Mesenchymal stem cell (in vitro differentiated cells and primary cell): ENCODE measurements around the gene SLC44A5.

Experiments used
- DNase-seq: peaks from one replicate; pipeline ENCODE4 v3.0.0-alpha.2; 2013
- H2AFZ ChIP-seq: one replicate; pipeline ENCODE4 v1.6.1; 2013; ENCODE audit warnings: low read depth, mild to moderate bottlenecking, control low read depth, inconsistent platforms, low read length, moderate library complexity
- H2AK5ac ChIP-seq: 2 replicates; pipeline ENCODE4 v1.6.1; 2013; ENCODE audit warnings: low read length, moderate library complexity, mild to moderate bottlenecking, inconsistent platforms; ENCODE audit not compliant: severe bottlenecking
- H2BK120ac ChIP-seq: one replicate; pipeline ENCODE4 v1.6.1; 2013; ENCODE audit warnings: low read depth, mild to moderate bottlenecking, inconsistent platforms, low read length, moderate library complexity
- H2BK12ac ChIP-seq, 2 experiments: one replicate each; pipeline ENCODE4 v1.6.1; 2013; ENCODE audit warnings: inconsistent platforms in 2 of 2, low read length in 2 of 2, mild to moderate bottlenecking in 2 of 2, moderate library complexity in 2 of 2, control low read depth in 1 of 2
- H2BK15ac ChIP-seq: one replicate; pipeline ENCODE4 v1.6.1; 2013; ENCODE audit warnings: mild to moderate bottlenecking, low read depth, inconsistent platforms; ENCODE audit not compliant: poor library complexity, severe bottlenecking
- H2BK5ac ChIP-seq: 2 replicates; pipeline ENCODE4 v1.6.1; 2013; ENCODE audit warnings: low read depth, mild to moderate bottlenecking, low read length, control low read depth, inconsistent platforms; ENCODE audit not compliant: poor library complexity, severe bottlenecking
- H3K14ac ChIP-seq, 2 experiments: one replicate each; pipeline ENCODE4 v1.6.1; 2013; ENCODE audit warnings: inconsistent platforms in 2 of 2, low read length in 2 of 2, control low read depth in 1 of 2, mild to moderate bottlenecking in 1 of 2, moderate library complexity in 1 of 2
- H3K18ac ChIP-seq, 2 experiments: one replicate each; pipeline ENCODE4 v1.6.1; 2013; ENCODE audit warnings: inconsistent platforms in 2 of 2, low read length in 2 of 2, control low read depth in 1 of 2, low read depth in 1 of 2, mild to moderate bottlenecking in 1 of 2
- H3K23ac ChIP-seq, 2 experiments: one replicate each; pipeline ENCODE4 v1.6.1; 2013; ENCODE audit warnings: inconsistent platforms in 2 of 2, low read length in 2 of 2, mild to moderate bottlenecking in 2 of 2, moderate library complexity in 2 of 2, control low read depth in 1 of 2
- H3K27ac ChIP-seq: 2 replicates; pipeline ENCODE4 v1.5.1; 2013; ENCODE audit warnings: mild to moderate bottlenecking, moderate library complexity, low read length, control low read depth, inconsistent platforms; ENCODE audit not compliant: poor library complexity, severe bottlenecking
- H3K27me3 ChIP-seq, 2 experiments: 2 replicates each; pipeline versions ENCODE4 v1.6.1 to v1.7.0; 2013; ENCODE audit warnings: low read length in 2 of 2, mild to moderate bottlenecking in 2 of 2, moderate library complexity in 2 of 2, control low read depth in 1 of 2, inconsistent platforms in 1 of 2; ENCODE audit not compliant: control insufficient read depth in 1 of 2, insufficient read depth in 1 of 2
- H3K36me3 ChIP-seq, 2 experiments: 2 replicates each; pipeline versions ENCODE4 v1.6.1 to v1.7.0; 2013; ENCODE audit warnings: low read length in 2 of 2, control low read depth in 1 of 2, inconsistent platforms in 1 of 2, low read depth in 1 of 2, mild to moderate bottlenecking in 1 of 2; ENCODE audit not compliant: insufficient read depth in 2 of 2, control insufficient read depth in 1 of 2
- H3K4ac ChIP-seq, 2 experiments: one replicate each; pipeline ENCODE4 v1.6.1; 2013; ENCODE audit warnings: inconsistent platforms in 2 of 2, low read length in 2 of 2, mild to moderate bottlenecking in 2 of 2, moderate library complexity in 2 of 2, control low read depth in 1 of 2, low read depth in 1 of 2
- H3K4me1 ChIP-seq: 2 replicates; pipeline ENCODE4 v1.6.1; 2013; ENCODE audit warnings: low read depth, low read length, control low read depth; ENCODE audit not compliant: control insufficient read depth, insufficient read depth
- H3K4me2 ChIP-seq: 2 replicates; pipeline ENCODE4 v1.6.1; 2013; ENCODE audit warnings: low read length, mild to moderate bottlenecking, inconsistent platforms; ENCODE audit not compliant: poor library complexity, severe bottlenecking
- H3K4me3 ChIP-seq, 2 experiments: 2 replicates each; pipeline versions ENCODE4 v1.5.1 to v1.7.0; 2013; ENCODE audit warnings: low read length in 2 of 2, mild to moderate bottlenecking in 2 of 2, control low read depth in 1 of 2, low read depth in 1 of 2; ENCODE audit not compliant: insufficient read depth in 1 of 2
- H3K79me1 ChIP-seq: replicated peaks from 2 replicates; pipeline ENCODE4 v1.6.1; 2013; ENCODE audit warnings: mild to moderate bottlenecking, control low read depth, low read length, inconsistent platforms; ENCODE audit not compliant: poor library complexity, severe bottlenecking
- H3K9ac ChIP-seq: 2 replicates; pipeline ENCODE4 v1.7.0; 2013; ENCODE audit warnings: mild to moderate bottlenecking, low read length, moderate library complexity
- H3K9me3 ChIP-seq: 2 replicates; pipeline ENCODE4 v1.7.0; 2013; ENCODE audit warnings: mild to moderate bottlenecking, low read length; ENCODE audit not compliant: control insufficient read depth
- H4K8ac ChIP-seq: one replicate; pipeline ENCODE4 v1.6.1; 2013; ENCODE audit warnings: inconsistent platforms, mild to moderate bottlenecking, low read length, moderate library complexity
- H4K91ac ChIP-seq: one replicate; pipeline ENCODE4 v1.6.1; 2013; ENCODE audit warnings: mild to moderate bottlenecking, low read length, inconsistent platforms
- WGBS: methylation state at CpG from one replicate; pipeline ENCODE4 v1.1.7; 2013; ENCODE audit warnings: mixed read lengths; 5-methylcytosine and 5-hydroxymethylcytosine counted together

Gene SLC44A5

GRCh38 chr1:75506976-75507375 lies 103.9 kb downstream of the SLC44A5 start:
- H4K8ac ChIP-seq, result no peak overlapping the region
- H3K4ac ChIP-seq, result no peak overlapping the region
- H2BK15ac ChIP-seq, result no peak overlapping the region
- H4K91ac ChIP-seq, result no peak overlapping the region
- H3K9me3 ChIP-seq, result peaks cover 10% of the 10 kb centered on the region
- no peak overlapping the region for H2AFZ ChIP-seq
- H3K9ac ChIP-seq, result no peak overlapping the region
- no peaks in the 10 kb centered on the region for H3K27me3 ChIP-seq
- H3K23ac ChIP-seq, result no peak overlapping the region
- H2BK120ac ChIP-seq, result no peak overlapping the region
- H2BK12ac ChIP-seq, result no peak overlapping the region
- no peak overlapping the region for H3K4me2 ChIP-seq
- H3K18ac ChIP-seq, result no peak overlapping the region
- no peaks in the 10 kb centered on the region for H3K79me1 ChIP-seq
- H2AK5ac ChIP-seq, result no peak overlapping the region
- H3K4me3 ChIP-seq, result no peak overlapping the region
- no peak overlapping the region for H3K27ac ChIP-seq
- H2BK5ac ChIP-seq, result no peak overlapping the region
- WGBS, result 91% methylated on average over 1 of the region's 1 CpG
- no peak overlapping the region for H3K14ac ChIP-seq
- DNase-seq, result no peak
- no peaks in the 10 kb centered on the region for H3K4me1 ChIP-seq
- no peaks in the 10 kb centered on the region for H3K36me3 ChIP-seq

- Histone ChIP-seq H3K27me3 (no peaks in the 10 kb centered on the region), H2BK5ac (no peak overlapping the region), H4K8ac (no peak overlapping the region), H3K4me3 (no peak overlapping the region), H2AFZ (no peak overlapping the region), H3K4me2 (no peak overlapping the region), H2AK5ac (no peak overlapping the region), H2BK12ac (no peak overlapping the region), H3K9me3 (peaks cover 24% of the 10 kb centered on the region), H3K23ac (no peak overlapping the region), H3K4me1 (no peaks in the 10 kb centered on the region), H3K18ac (no peak overlapping the region), H4K91ac (no peak overlapping the region), H3K36me3 (no peaks in the 10 kb centered on the region), H3K4ac (no peak overlapping the region), H3K14ac (no peak overlapping the region), H3K79me1 (no peaks in the 10 kb centered on the region), H2BK15ac (peak overlapping the region; percentile 48), H3K27ac (no peak overlapping the region), H3K9ac (no peak overlapping the region), H2BK120ac (no peak overlapping the region)
- DNase-seq, result no peak
- WGBS, result 95% methylated on average over 6 of the region's 7 CpGs
Measured at GRCh38 chr1:75503221-75503974, 107.5 kb downstream of the SLC44A5 start.

- H3K9ac ChIP-seq, result no peak overlapping the region
- no peak overlapping the region for H3K4me3 ChIP-seq
- H3K27me3 ChIP-seq, result no peaks in the 10 kb centered on the region
- H3K23ac ChIP-seq, result no peak overlapping the region
- H2AFZ ChIP-seq, result no peak overlapping the region
- no peak overlapping the region for H3K27ac ChIP-seq
- no peak overlapping the region for H3K14ac ChIP-seq
- WGBS, result 80% methylated on average over 2 of the region's 5 CpGs
- no peak overlapping the region for H3K4me2 ChIP-seq
- no peaks in the 10 kb centered on the region for H3K79me1 ChIP-seq
- H4K91ac ChIP-seq, result no peak overlapping the region
- H3K18ac ChIP-seq, result no peak overlapping the region
- no peak overlapping the region for H2BK120ac ChIP-seq
- H4K8ac ChIP-seq, result no peak overlapping the region
- H2AK5ac ChIP-seq, result no peak overlapping the region
- no peak overlapping the region for H2BK15ac ChIP-seq
- no peak overlapping the region for H2BK5ac ChIP-seq
- no peak overlapping the region for H3K4ac ChIP-seq
- H3K36me3 ChIP-seq, result no peaks in the 10 kb centered on the region
- H2BK12ac ChIP-seq, result no peak overlapping the region
- H3K9me3 ChIP-seq, result peaks cover 24% of the 10 kb centered on the region
- peak; percentile 57 for DNase-seq
- H3K4me1 ChIP-seq, result no peaks in the 10 kb centered on the region
Measured at GRCh38 chr1:75502776-75503175, 108.1 kb downstream of the SLC44A5 start.

GRCh38 chr1:75501577-75502295 lies 109.2 kb downstream of the SLC44A5 start:
- Histone ChIP-seq H3K4me2 (no peak overlapping the region), H2BK5ac (no peak overlapping the region), H3K27ac (no peak overlapping the region), H3K4me3 (no peak overlapping the region), H3K36me3 (no peaks in the 10 kb centered on the region), H3K14ac (no peak overlapping the region), H3K4ac (no peak overlapping the region), H4K8ac (no peak overlapping the region), H3K79me1 (no peaks in the 10 kb centered on the region), H3K23ac (no peak overlapping the region), H3K27me3 (no peaks in the 10 kb centered on the region), H3K9me3 (peaks cover 22% of the 10 kb centered on the region), H4K91ac (no peak overlapping the region), H2BK12ac (no peak overlapping the region), H3K4me1 (no peaks in the 10 kb centered on the region), H2BK15ac (no peak overlapping the region), H2AK5ac (no peak overlapping the region), H3K9ac (no peak overlapping the region), H2BK120ac (no peak overlapping the region), H2AFZ (no peak overlapping the region), H3K18ac (no peak overlapping the region)
- WGBS, result 93% methylated on average over 4 of the region's 5 CpGs
- no peak for DNase-seq
